T-helper 2 cell (primary cell): ENCODE data around the gene SOX10.

Source experiments
- DNase-seq, 5 experiments: peaks; one replicate each; pipeline versions ENCODE4 v3.0.0 to v3.0.0-alpha.2; 2012 to 2022

The SOX10 gene

DNA sequence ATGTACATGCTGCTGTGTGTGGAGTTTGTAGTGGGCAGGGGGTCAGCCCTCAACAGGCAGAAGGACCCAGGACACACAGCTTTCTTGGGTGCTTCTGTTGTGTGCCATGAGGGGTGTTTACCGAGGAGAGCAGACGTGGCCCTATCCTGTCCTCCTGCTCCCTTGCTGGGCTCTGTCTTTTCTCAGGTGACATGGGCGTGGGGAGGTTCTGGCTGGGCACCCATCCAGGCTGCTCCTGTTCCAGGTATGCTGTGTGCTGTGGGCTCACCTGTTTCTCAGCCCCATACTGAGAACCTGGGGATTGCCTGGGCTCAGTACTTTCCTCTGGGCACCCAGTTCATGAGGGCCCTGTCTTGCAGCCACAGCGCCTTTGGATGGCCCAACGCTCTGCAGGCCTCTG, 55.0 kb downstream of the SOX10 start:
- no peak for DNase-seq

DNA sequence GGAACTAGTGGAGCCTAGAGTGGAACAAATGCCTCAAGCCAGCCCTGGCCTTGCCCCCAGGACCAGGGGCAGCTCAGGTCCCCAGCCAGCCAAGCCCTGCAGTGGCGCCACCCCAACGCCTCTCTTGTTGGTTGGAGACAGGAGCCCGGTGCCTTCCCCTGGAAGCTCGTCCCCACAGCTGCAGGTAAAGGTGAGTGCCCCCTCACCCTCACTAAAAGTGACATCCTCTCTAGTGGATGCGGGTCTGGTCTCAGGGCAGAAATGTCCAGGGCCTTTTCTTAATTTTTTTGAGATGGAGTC, 56.8 kb downstream of the SOX10 start:
- DNase-seq, result no peak

DNA sequence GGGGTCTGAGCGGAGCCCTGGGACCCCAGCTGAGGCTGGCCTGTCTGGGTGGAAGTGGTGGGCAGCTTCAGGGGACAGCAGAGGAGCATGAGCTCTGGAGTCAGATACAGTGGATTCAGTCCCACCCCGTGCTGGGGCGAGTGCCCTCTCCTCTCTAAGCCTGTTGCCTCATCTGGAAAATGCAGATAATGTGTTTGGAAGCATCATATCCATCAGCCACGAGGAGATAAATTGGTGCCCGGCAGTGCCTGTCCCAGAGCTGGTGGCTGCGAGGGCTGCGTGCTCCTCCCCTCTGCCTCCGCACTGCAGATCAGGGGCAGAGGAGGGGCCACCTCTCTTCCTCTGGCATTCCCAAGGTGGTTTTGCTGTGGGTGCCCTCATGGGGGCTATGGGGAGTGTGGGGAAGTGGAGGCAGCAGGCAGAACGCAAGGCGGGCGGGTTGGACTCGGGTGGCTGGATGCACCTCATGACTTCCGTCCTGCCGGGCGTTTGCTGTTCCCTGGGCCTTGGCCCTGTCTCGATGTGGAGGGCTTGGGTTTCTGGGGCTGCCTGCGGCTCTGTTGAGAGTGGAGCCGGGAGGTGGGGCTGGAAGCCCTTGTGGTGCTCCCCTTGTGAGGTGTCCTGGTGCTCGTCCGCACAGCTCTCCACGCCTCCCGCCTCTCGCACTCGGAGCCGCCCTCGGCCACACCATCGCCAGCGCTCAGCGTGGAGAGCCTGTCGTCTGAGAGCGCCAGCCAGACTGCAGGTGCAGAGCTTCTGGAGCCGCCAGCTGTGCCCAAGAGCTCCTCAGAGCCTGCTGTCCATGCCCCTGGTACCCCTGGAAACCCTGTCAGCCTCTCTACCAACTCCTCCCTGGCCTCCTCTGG, 57.4 kb downstream of the SOX10 start:
- DNase-seq, result no peak

DNA sequence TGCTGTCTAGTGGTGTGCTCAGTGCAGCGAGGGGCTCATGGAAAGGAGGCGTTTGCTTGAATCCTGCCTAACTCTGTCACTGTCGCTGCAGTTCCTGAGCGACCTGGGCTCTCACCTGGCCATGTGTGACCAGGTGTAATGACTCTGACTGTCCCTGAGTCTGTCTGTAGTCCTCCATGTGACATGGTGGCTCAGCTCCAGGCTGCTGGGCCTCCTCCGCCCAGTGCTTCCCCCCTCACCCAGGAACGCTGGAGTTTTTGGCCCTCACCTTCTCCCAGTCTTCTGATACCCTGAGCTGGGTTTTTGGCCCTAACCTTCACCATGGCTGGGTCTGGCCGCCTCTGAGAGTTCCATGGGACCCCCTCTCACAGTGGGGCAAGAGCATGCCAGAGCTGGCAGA, 58.0 kb downstream of the SOX10 start:
- DNase-seq, result no peak

- DNase-seq, result no peak
Measured at GRCh38 chr22:37925767-37926166, 58.6 kb downstream of the SOX10 start.

DNA sequence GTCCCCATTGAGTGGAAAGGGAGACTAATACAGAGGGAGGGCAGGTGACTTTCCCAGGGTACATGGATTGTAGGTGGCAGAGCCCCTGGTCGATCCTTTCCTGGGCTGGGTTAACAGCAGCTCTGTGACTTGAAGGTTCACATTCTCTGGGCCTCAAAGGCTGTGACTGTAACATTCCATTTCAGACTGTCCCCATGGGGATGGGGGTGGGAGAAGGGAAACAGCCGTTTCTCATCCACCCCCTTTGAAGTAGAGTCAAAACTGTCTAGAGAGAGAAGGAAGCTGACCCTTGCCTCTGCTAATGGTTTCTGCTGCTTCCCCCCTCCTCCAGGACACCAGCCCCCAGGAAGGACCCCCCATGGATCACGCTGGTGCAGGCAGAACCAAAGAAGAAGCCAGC, 59.0 kb downstream of the SOX10 start:
- DNase-seq, result no peak

DNA sequence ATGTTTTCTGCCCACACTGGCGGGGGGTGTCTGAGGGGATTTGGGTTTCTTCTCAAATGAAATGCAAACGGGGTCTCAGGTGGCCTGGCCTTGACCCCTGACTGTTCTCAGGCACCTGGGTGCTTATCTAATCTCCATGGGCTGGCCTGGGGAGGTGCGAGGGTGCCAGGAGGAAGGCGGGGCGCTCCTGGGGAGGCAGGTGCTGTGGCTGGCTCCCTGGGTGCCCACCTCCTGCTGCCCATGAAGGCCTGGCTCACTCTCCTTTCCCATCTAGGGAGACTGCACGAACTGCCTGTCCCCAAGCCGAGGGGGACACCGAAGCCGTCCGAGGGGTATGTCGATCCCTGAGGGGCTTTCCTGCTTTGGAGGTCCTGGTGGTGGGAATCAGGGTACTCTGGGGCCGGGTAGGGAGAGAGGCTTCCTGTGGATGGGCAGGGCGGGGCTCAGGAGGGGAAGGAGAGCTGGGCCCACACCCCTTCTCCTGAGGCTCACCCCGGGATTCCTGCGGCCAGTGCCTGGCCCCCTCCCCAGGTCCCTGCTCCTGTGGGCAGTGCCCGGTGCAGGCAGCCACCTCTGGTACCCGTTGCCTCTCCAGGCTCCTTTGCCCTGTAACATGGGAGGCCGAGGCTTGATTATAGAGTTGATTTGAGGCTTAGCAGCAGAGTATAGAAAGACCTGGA, 59.8 kb downstream of the SOX10 start:
- DNase-seq, result no peak

GRCh38 chr22:37923927-37924326, 60.4 kb downstream of the SOX10 start:
- DNase-seq, result no peak
